Measurements from ENCODE around the gene BARHL1. TPM values are rescaled to one million over a fixed set of nuclear protein-coding genes. Genes with fewer than 3 reads are reported as not detected.

The BARHL1 gene
- total and polyA plus RNA-seq, 2 of the 13 experiments (the other 11 are each of a cell fraction or from before 2014, with no cell fraction given) = not detected

GRCh38 chr9:132606066-132606465, 23.7 kb downstream of the BARHL1 start (continued):
- TF ChIP-seq ARID4A (CRISPR knock-in tag; IDR thresholded peaks at IDR 0.05; ENCODE audit: borderline replicate concordance) = no peak
- TF ChIP-seq SYNCRIP (IDR thresholded peaks at IDR 0.05; ENCODE audit: insufficient read depth, low read depth, low read length) = no peak
- no peak for TF ChIP-seq FOXM1 (CRISPR knock-in tag; IDR thresholded peaks at IDR 0.05)
- TF ChIP-seq ZNF670 (CRISPR knock-in tag; IDR thresholded peaks at IDR 0.05; ENCODE audit: borderline replicate concordance) = no peak
- TF ChIP-seq ZNF337 (CRISPR knock-in tag; IDR thresholded peaks at IDR 0.05; ENCODE audit: borderline replicate concordance, low read depth) = no peak
- TF ChIP-seq ZBTB42 (CRISPR knock-in tag; IDR thresholded peaks at IDR 0.05) = no peak
- no peak for TF ChIP-seq DMTF1 (CRISPR knock-in tag; IDR thresholded peaks at IDR 0.05)
- TF ChIP-seq ETS1 (CRISPR knock-in tag; IDR thresholded peaks at IDR 0.05) = no peak
- no peak for TF ChIP-seq ZBED4 (CRISPR knock-in tag; IDR thresholded peaks at IDR 0.05; ENCODE audit: borderline replicate concordance)
- TF ChIP-seq ZNF839 (CRISPR knock-in tag; IDR thresholded peaks at IDR 0.05; ENCODE audit: borderline replicate concordance) = no peak
- no peak for TF ChIP-seq FOXO1 (CRISPR knock-in tag; IDR thresholded peaks at IDR 0.05)
- TF ChIP-seq ZNF230 (CRISPR knock-in tag; IDR thresholded peaks at IDR 0.05) = no peak

Measured in HepG2 (cell line).